GM12872 (cell line): ENCODE measurements around the gene HPN.

Experiments
- TF ChIP-seq, protein P1 (sequence below): IDR thresholded peaks from 3 replicates; pipeline ENCODE4 v1.5.1; 2011; ENCODE audit warnings: low read depth, mild to moderate bottlenecking, low read length, moderate library complexity; ENCODE audit not compliant: insufficient read depth

HPN gene

DNA sequence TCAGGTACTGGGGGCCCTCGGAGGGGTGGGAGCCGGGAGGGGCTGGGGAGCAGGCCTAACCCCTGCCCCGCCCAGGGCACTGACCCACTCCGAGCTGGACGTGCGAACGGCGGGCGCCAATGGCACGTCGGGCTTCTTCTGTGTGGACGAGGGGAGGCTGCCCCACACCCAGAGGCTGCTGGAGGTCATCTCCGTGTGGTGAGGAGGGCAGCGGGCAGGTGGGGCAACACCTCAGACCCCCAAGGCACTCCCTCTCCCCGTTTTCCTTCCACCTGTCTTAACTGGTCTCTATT lies 18.2 kb downstream of the HPN start:
- TF ChIP-seq, protein P1, sequence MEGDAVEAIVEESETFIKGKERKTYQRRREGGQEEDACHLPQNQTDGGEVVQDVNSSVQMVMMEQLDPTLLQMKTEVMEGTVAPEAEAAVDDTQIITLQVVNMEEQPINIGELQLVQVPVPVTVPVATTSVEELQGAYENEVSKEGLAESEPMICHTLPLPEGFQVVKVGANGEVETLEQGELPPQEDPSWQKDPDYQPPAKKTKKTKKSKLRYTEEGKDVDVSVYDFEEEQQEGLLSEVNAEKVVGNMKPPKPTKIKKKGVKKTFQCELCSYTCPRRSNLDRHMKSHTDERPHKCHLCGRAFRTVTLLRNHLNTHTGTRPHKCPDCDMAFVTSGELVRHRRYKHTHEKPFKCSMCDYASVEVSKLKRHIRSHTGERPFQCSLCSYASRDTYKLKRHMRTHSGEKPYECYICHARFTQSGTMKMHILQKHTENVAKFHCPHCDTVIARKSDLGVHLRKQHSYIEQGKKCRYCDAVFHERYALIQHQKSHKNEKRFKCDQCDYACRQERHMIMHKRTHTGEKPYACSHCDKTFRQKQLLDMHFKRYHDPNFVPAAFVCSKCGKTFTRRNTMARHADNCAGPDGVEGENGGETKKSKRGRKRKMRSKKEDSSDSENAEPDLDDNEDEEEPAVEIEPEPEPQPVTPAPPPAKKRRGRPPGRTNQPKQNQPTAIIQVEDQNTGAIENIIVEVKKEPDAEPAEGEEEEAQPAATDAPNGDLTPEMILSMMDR, result no peak

DNA sequence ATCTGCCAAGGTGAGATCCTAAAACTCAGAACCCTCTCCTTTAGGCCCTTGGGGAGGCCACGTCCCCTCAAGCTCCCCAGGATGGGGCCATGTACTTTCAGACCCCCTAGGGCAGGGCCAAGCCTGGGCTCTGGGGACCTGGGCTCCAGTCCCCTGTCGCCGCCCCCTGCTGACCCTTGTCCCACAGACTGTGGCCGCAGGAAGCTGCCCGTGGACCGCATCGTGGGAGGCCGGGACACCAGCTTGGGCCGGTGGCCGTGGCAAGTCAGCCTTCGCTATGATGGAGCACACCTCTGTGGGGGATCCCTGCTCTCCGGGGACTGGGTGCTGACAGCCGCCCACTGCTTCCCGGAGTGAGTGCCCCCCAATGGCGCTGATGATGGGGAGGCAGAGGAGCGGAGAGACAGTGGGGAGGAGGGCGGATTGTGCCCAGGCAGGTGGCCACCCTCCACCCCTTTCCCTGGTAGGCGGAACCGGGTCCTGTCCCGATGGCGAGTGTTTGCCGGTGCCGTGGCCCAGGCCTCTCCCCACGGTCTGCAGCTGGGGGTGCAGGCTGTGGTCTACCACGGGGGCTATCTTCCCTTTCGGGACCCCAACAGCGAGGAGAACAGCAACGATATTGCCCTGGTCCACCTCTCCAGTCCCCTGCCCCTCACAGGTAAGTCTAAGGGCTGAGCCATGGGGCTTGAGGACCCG lies 18.8 kb downstream of the HPN start:
- TF ChIP-seq, protein P1, result no peak

DNA sequence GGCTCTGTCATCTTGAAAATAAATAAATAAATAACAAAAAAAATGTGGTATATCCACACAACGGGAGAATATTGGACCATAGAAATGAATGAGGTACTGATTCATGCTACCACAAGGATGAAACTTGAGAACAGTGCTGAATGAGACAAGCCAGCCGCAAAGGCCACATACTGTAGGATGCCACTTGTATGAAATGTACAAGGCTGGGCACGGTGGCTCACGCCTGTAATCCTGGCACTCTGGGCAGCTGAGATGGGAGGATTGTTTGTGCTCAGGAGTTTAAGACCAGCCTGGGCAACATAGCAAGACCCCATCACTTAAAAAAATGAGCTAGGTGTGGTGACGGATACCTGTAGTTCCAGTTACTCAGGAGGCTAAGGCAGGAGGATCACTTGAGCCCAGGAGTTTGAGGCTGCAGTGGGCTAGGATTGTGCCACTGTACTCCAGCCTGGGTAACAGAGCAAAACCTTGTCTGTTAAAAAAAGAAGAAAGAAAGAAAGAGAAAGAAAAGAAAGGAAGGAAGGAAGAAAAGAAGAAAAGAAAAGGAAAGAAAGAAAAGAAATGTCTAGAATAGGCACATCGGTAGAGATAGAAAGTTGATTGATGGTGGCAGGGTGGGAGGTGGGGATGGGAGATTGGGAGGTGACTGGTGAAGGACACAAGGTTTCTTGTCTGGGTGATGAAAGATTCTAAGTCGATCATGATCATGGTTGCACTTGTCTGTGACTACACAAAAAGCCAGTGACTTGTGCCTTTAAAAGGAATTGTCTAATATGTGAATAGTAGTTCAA lies 20.3 kb downstream of the HPN start:
- TF ChIP-seq, protein P1, result no peak

DNA sequence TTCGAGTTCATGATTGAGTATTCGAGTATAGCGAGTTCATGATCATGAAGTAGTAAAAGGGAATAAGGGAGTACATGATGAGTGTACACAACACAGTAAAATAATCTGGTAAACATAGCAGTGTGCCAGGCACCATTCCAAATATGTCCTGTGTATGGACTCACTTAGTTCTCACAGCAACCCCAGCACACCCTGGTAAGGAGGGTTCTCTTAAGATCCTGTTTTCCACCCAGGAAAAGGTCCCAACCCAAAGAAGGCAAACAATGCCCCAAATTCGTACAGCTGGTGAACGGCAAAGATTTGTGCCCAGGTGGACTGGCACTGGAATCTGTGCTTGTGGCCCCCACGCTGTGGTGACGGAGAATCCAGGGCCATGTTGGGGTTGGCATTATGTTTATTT lies 21.4 kb downstream of the HPN start:
- TF ChIP-seq, protein P1, result no peak

DNA sequence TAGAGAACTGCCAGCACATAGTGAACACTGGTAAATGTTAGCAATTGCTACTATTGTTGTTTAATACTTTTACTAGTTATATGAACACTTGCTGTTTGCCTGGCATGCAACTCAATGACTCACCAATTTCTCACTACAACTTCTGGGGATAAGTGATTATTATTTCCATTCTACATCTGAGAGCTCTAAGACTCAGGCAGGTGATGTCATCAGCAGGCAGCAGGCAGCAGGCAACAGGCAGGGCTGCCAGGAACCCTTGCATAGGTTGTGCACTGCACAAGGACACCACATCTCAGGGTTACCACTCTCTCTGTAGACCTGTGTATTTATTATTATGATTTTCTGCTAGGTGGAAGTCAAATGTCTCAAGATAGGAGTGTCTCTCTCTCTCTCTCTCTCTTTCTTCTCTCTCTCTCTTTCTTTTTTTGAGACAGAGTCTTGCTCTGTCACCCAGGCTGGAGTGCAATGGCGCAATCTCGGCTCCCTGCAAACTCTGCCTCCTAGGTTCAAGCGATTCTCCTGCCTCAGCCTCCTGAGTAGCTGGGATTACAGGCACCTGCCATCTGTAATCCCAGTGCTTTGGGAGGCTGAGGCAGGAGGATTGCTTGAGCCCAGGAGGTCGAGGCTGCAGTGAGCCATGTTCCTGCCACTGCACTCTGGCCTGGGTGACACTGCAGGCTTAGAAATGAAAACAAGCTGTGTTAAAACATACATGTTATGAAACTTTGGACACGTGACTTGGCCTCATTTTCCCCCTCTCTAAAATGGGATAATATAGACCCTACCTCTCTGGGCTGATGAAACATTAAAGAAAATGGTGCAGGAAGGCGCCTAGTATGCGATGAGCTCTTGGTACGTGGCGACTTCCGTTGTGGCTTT lies 22.7 kb downstream of the HPN start:
- TF ChIP-seq, protein P1, result no peak

DNA sequence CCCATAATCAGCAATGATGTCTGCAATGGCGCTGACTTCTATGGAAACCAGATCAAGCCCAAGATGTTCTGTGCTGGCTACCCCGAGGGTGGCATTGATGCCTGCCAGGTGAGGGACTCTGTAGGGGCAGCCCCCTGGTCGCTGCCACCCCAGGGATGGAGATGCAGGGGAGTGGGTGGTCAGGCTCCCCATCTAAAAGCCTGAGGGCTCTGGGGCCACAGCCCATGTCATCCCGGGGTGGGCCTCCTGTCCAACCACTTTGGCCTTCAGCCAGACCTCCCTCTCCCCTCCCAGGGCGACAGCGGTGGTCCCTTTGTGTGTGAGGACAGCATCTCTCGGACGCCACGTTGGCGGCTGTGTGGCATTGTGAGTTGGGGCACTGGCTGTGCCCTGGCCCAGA lies 24.1 kb downstream of the HPN start:
- TF ChIP-seq, protein P1, result no peak

DNA sequence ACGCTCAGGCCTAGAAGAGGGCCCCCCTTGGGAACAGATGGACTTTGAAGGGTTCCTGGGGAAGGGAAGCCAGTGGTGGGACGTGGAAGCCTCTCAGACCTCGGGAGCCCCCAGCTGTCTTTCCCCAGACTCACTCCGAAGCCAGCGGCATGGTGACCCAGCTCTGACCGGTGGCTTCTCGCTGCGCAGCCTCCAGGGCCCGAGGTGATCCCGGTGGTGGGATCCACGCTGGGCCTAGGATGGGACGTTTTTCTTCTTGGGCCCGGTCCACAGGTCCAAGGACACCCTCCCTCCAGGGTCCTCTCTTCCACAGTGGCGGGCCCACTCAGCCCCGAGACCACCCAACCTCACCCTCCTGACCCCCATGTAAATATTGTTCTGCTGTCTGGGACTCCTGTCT lies 24.6 kb downstream of the HPN start:
- TF ChIP-seq, protein P1, result no peak
